Keratinocyte (primary cell): ENCODE data around the gene RPGRIP1.
"Not testable (repeated sequence)": the region's sequence is repeated elsewhere in the genome, so short reads cannot be mapped to it uniquely, and the experiment has no call there.

Experiments
- CTCF ChIP-seq, 3 experiments: IDR thresholded peaks in 1 of 3; conservative IDR thresholded peaks in 1 of 3; optimal IDR thresholded peaks in 1 of 3; 2 replicates in 2 of 3; 3 replicates in 1 of 3; pipeline versions ENCODE3 to v1.5.1; 2011; ENCODE audit warnings: low read length in 3 of 3, mild to moderate bottlenecking in 3 of 3, moderate library complexity in 2 of 3, control low read depth in 1 of 3, inconsistent platforms in 1 of 3; ENCODE audit not compliant: insufficient read depth in 2 of 3; ENCODE audit errors: extremely low read depth in 1 of 3
- EZH2 ChIP-seq: IDR thresholded peaks from one replicate; pipeline ENCODE4 v1.6.1; 2012; ENCODE audit warnings: inconsistent platforms, mild to moderate bottlenecking, low read length, moderate library complexity

- not testable (repeated sequence) for TF ChIP-seq CTCF (optimal IDR thresholded peaks at IDR 0.05 in 1 of 3, IDR thresholded peaks at IDR 0.05 in 1 of 3, conservative IDR thresholded peaks at IDR 0.05 in 1 of 3; ENCODE audit: extremely low read depth in 1 of 3, insufficient read depth in 2 of 3, low read length in 3 of 3); EZH2
Measured at GRCh38 chr14:21272661-21273060, 7.2 kb upstream of the RPGRIP1 start.
